ENCODE data around the gene TMEM184B. TPM values are rescaled to one million over a fixed set of nuclear protein-coding genes. Genes with fewer than 3 reads are reported as not detected.

Gene TMEM184B
- total and polyA plus RNA-seq, 7 experiments from 2014 or later, result 9.0 to 41.3 (median 34.8) TPM

DNA sequence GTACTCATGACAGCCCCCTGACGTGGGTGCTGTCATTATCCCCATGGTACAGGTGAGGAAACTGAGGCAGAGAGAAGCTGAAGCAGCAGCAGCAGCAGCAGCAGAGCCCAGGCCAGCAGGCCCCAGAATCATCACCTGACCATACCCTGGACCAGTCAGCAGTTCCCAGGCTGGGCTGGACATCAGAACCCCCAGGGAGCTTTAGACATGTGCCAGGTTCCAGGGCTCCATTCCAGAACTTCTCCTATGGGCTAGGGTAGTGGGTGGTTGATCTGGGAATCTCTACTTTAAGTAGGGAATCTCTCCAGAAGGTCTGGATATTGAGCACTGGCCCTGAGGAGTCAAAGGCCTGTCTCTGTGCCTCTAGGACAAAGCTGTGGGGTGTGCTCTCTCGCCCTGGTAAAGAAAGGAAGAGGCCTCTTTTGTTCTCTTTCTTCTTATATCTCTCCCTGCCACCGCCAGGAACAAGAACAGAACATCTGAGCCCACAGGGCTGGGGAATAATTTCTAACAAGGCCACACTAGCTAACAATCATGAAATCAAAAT lies 44.4 kb downstream of the TMEM184B start:
- Histone ChIP-seq H3K27me3 (ENCODE audit: control insufficient read depth in 2 of 2, insufficient read depth in 2 of 2, low read length in 2 of 2) (no peaks in the 10 kb centered on the region), H3K27ac (ENCODE audit: low read depth, low read length) (no peak overlapping the region), H3K4me3 (ENCODE audit: low read length) (no peak overlapping the region), H3K36me3 (ENCODE audit: control insufficient read depth in 2 of 3, insufficient read depth in 3 of 3, low read length in 3 of 3) (peaks cover 0 to 84% (median 9%) of the 10 kb centered on the region in 3 experiments), H3K4me1 (ENCODE audit: control insufficient read depth in 2 of 2, insufficient read depth in 2 of 2, low read length in 2 of 2) (no peaks in the 10 kb centered on the region), H3K9me3 (ENCODE audit: control insufficient read depth in 2 of 3, low read length in 3 of 3) (no peaks in the 10 kb centered on the region)
- ATAC-seq, result no peak
- Mint-ChIP-seq H3K4me3 (no peak overlapping the region), H3K4me1 (peaks cover 0 to 11% (median 0%) of the 10 kb centered on the region in 7 donors), H3K36me3 (peaks cover 0 to 28% (median 5%) of the 10 kb centered on the region in 5 donors), H3K27ac (peak overlapping the region in 2 of 9 donors; percentile 25 to 60), H3K9me3 (no peaks in the 10 kb centered on the region), H3K27me3 (no peaks in the 10 kb centered on the region)
- ChIA-PET CTCF (no interaction called here), POLR2A (no interaction called here)
- intact Hi-C loops (cut with micrococcal nuclease), result no loop called here
- DNase-seq, result no peak

- no peaks in the 10 kb centered on the region for H3K27me3 ChIP-seq (ENCODE audit: control insufficient read depth in 2 of 2, insufficient read depth in 2 of 2, low read length in 2 of 2)
- no peak overlapping the region for H3K4me3 Mint-ChIP-seq
- no peaks in the 10 kb centered on the region for H3K27me3 Mint-ChIP-seq
- ChIA-PET CTCF (no interaction called here), POLR2A (no interaction called here)
- H3K4me3 ChIP-seq (ENCODE audit: low read length), result no peak overlapping the region
- DNase-seq (no peak), ATAC-seq (no peak)
- no peaks in the 10 kb centered on the region for H3K9me3 ChIP-seq (ENCODE audit: control insufficient read depth in 2 of 3, low read length in 3 of 3)
- no peaks in the 10 kb centered on the region for H3K4me1 ChIP-seq (ENCODE audit: control insufficient read depth in 2 of 2, insufficient read depth in 2 of 2, low read length in 2 of 2)
- H3K27ac Mint-ChIP-seq, result no peak overlapping the region
- no peak overlapping the region for H3K27ac ChIP-seq (ENCODE audit: low read depth, low read length)
- H3K36me3 ChIP-seq (ENCODE audit: control insufficient read depth in 2 of 3, insufficient read depth in 3 of 3, low read length in 3 of 3), result peaks cover 0 to 76% (median 9%) of the 10 kb centered on the region in 3 experiments
- peaks cover 0 to 28% (median 5%) of the 10 kb centered on the region in 5 donors for H3K36me3 Mint-ChIP-seq
- intact Hi-C loops (cut with micrococcal nuclease), result no loop called here
- H3K4me1 Mint-ChIP-seq, result peaks cover 0 to 11% (median 0%) of the 10 kb centered on the region in 7 donors
- no peaks in the 10 kb centered on the region for H3K9me3 Mint-ChIP-seq
These were observed 45.8 kb downstream of the TMEM184B start for GRCh38 chr22:38226853-38227649.

- ATAC-seq, result no peak
These were observed 49.4 kb downstream of the TMEM184B start for GRCh38 chr22:38223289-38223960.

DNA sequence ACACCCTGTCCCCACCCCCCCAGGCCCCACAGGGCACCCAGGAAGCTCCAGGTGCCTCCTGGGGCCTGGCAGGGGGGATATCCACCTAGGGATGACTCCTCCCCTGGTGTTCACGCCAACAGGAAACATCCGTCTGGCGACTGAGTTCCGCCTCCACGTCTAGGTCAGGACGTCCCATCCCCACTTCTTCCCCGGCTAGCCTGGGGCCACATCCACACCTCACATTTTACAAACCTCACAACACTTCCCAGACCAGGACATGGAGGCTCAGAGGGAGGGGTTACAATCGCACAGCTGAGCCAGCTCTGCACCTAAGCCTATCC lies 50.1 kb downstream of the TMEM184B start:
- Mint-ChIP-seq H3K27ac (no peak overlapping the region), H3K27me3 (no peaks in the 10 kb centered on the region), H3K9me3 (no peaks in the 10 kb centered on the region), H3K4me1 (peaks cover 5 to 17% (median 6%) of the 10 kb centered on the region in 7 donors), H3K36me3 (peaks cover 0 to 12% (median 2%) of the 10 kb centered on the region in 5 donors), H3K4me3 (no peak overlapping the region)
- no peak overlapping the region for H3K27ac ChIP-seq (ENCODE audit: low read depth, low read length)
- H3K4me1 ChIP-seq (ENCODE audit: control insufficient read depth in 2 of 2, insufficient read depth in 2 of 2, low read length in 2 of 2), result peaks cover 0 to 5% of the 10 kb centered on the region in 2 donors
- ATAC-seq, result no peak
- intact Hi-C loops (cut with micrococcal nuclease), result no loop called here
- ChIA-PET POLR2A (no interaction called here), CTCF (no interaction called here)
- H3K9me3 ChIP-seq (ENCODE audit: control insufficient read depth in 2 of 3, low read length in 3 of 3), result no peaks in the 10 kb centered on the region
- peaks cover 0 to 64% (median 4%) of the 10 kb centered on the region in 3 experiments for H3K36me3 ChIP-seq (ENCODE audit: control insufficient read depth in 2 of 3, insufficient read depth in 3 of 3, low read length in 3 of 3)
- no peaks in the 10 kb centered on the region for H3K27me3 ChIP-seq (ENCODE audit: control insufficient read depth in 2 of 2, insufficient read depth in 2 of 2, low read length in 2 of 2)
- no peak for DNase-seq
- H3K4me3 ChIP-seq (ENCODE audit: low read length), result no peak overlapping the region

More at GRCh38 chr22:38223289-38223960, 49.4 kb downstream of the TMEM184B start:
- H3K4me3 ChIP-seq (ENCODE audit: low read length), result no peak overlapping the region
- Mint-ChIP-seq H3K4me1 (peaks cover 5 to 10% (median 6%) of the 10 kb centered on the region in 7 donors), H3K27ac (no peak overlapping the region), H3K4me3 (no peak overlapping the region), H3K9me3 (no peaks in the 10 kb centered on the region), H3K36me3 (peaks cover 0 to 12% (median 2%) of the 10 kb centered on the region in 5 donors), H3K27me3 (no peaks in the 10 kb centered on the region)
- POLR2A ChIA-PET, result interaction anchor here (0.9 kb wide), 1 partner anchor 16 kb away, joined by 3 read pairs; no protein-coding TSS in a partner anchor
- intact Hi-C loops (cut with micrococcal nuclease), result no loop called here
- DNase-seq, result no peak
- no peaks in the 10 kb centered on the region for H3K27me3 ChIP-seq (ENCODE audit: control insufficient read depth in 2 of 2, insufficient read depth in 2 of 2, low read length in 2 of 2)
- no peaks in the 10 kb centered on the region for H3K9me3 ChIP-seq (ENCODE audit: control insufficient read depth in 2 of 3, low read length in 3 of 3)
- CTCF ChIA-PET, result no interaction called here
- peaks cover 0 to 5% of the 10 kb centered on the region in 2 donors for H3K4me1 ChIP-seq (ENCODE audit: control insufficient read depth in 2 of 2, insufficient read depth in 2 of 2, low read length in 2 of 2)
- no peak overlapping the region for H3K27ac ChIP-seq (ENCODE audit: low read depth, low read length)
- peaks cover 0 to 71% (median 4%) of the 10 kb centered on the region in 3 experiments for H3K36me3 ChIP-seq (ENCODE audit: control insufficient read depth in 2 of 3, insufficient read depth in 3 of 3, low read length in 3 of 3)

DNA sequence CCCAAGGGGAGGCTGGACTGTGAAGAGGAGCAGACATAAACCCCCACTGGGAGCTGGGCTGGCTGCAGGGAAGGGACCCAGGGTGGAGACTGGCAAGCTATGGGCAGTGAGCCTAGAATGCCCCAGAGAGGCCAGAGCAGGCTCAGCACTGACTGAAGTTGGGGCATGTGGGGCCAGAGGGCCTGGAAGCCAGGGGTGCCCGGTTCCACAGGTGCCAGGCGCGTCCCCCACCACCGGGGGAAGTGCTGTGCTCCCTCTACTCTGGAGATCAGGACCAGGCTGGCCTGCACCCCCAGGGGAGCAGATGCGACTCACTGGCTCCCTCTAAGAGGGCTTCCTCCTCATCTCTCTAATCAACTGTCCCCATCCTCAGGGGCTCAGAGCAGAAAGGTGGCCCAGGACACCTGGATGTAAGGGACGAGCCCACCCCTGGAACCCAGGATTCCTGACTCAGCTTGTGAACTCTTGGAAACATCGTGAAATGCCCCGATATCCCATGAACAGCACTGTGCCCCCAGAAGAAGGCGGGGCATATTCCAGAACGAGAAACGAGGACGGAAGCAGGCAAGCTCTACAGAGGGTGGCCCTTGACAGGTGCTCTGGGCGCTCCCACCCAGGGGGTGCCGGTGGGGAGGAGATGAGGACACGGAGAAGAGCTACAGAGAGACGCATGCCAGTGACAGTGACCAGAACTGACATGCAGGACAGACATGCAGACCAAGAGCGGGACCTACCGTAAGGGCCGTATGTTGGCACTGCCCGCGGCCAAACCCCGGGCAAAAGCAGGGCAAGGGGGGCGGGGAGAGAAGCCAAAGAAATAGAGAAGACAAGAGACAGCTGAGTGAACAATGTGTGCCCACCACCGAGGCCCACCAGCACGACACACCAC lies 50.7 kb downstream of the TMEM184B start:
- no peaks in the 10 kb centered on the region for H3K9me3 Mint-ChIP-seq
- no peak for ATAC-seq
- H3K4me1 ChIP-seq (ENCODE audit: control insufficient read depth in 2 of 2, insufficient read depth in 2 of 2, low read length in 2 of 2), result peaks cover 0 to 5% of the 10 kb centered on the region in 2 donors
- CTCF ChIA-PET, result interaction anchor here (0.7 kb wide), 1 partner anchor 376 kb away, joined by 4 read pairs; no protein-coding TSS in a partner anchor
- peaks cover 0 to 58% (median 4%) of the 10 kb centered on the region in 3 experiments for H3K36me3 ChIP-seq (ENCODE audit: control insufficient read depth in 2 of 3, insufficient read depth in 3 of 3, low read length in 3 of 3)
- no peak overlapping the region for H3K4me3 ChIP-seq (ENCODE audit: low read length)
- H3K27ac Mint-ChIP-seq, result peak overlapping the region in 4 of 9 donors; percentile 25 to 76 (median 46)
- intact Hi-C loops (cut with micrococcal nuclease), result no loop called here
- no peaks in the 10 kb centered on the region for H3K27me3 ChIP-seq (ENCODE audit: control insufficient read depth in 2 of 2, insufficient read depth in 2 of 2, low read length in 2 of 2)
- no peak for DNase-seq
- H3K27me3 Mint-ChIP-seq, result no peaks in the 10 kb centered on the region
- peaks cover 5 to 17% (median 6%) of the 10 kb centered on the region in 7 donors for H3K4me1 Mint-ChIP-seq
- no peak overlapping the region for H3K27ac ChIP-seq (ENCODE audit: low read depth, low read length)
- H3K4me3 Mint-ChIP-seq, result no peak overlapping the region
- H3K9me3 ChIP-seq (ENCODE audit: control insufficient read depth in 2 of 3, low read length in 3 of 3), result no peaks in the 10 kb centered on the region
- POLR2A ChIA-PET, result interaction anchor here (0.6 kb wide), 1 partner anchor 38 kb away, joined by 3 read pairs; no protein-coding TSS in a partner anchor
- peaks cover 0 to 12% (median 2%) of the 10 kb centered on the region in 5 donors for H3K36me3 Mint-ChIP-seq

DNA sequence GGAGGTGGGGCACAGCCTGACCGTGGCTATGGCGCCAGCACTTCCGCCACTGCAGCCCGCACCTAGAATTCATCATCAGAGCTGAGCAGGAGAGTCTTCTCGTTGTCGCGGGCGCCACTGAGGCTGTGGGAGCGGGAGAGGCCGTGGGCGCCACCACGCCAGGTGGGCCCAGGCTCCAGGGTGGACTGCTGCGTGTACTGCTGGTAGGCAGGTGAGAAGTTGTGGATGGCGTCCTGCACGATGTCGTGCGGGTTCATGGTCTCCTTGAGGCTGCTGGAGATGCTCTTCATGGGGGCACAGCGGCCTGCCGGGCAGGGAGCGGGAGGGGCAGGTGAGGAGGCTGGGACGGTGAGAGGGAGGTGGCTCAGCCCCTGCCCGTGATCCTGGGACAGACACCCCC lies 51.4 kb downstream of the TMEM184B start:
- Histone ChIP-seq H3K4me3 (ENCODE audit: low read length) (no peak overlapping the region), H3K27ac (ENCODE audit: low read depth, low read length) (no peak overlapping the region), H3K4me1 (ENCODE audit: control insufficient read depth in 2 of 2, insufficient read depth in 2 of 2, low read length in 2 of 2) (peaks cover 0 to 5% of the 10 kb centered on the region in 2 donors), H3K27me3 (ENCODE audit: control insufficient read depth in 2 of 2, insufficient read depth in 2 of 2, low read length in 2 of 2) (no peaks in the 10 kb centered on the region), H3K36me3 (ENCODE audit: control insufficient read depth in 2 of 3, insufficient read depth in 3 of 3, low read length in 3 of 3) (peaks cover 0 to 51% (median 4%) of the 10 kb centered on the region in 3 experiments), H3K9me3 (ENCODE audit: control insufficient read depth in 2 of 3, low read length in 3 of 3) (no peaks in the 10 kb centered on the region)
- H3K36me3 Mint-ChIP-seq, result peaks cover 0 to 14% (median 2%) of the 10 kb centered on the region in 5 donors
- H3K27me3 Mint-ChIP-seq, result no peaks in the 10 kb centered on the region
- no peak for ATAC-seq
- H3K9me3 Mint-ChIP-seq, result no peaks in the 10 kb centered on the region
- peak overlapping the region in 2 of 9 donors; percentile 25 to 48 for H3K27ac Mint-ChIP-seq
- DNase-seq, result no peak
- intact Hi-C loops (cut with micrococcal nuclease), result no loop called here
- no peak overlapping the region for H3K4me3 Mint-ChIP-seq
- peaks cover 5 to 17% (median 6%) of the 10 kb centered on the region in 7 donors for H3K4me1 Mint-ChIP-seq
- ChIA-PET POLR2A (no interaction called here), CTCF (interaction anchor here (0.7 kb wide), 1 partner anchor 377 kb away, joined by 4 read pairs; no protein-coding TSS in a partner anchor)

Data from naive thymus-derived CD4-positive, alpha-beta T cell (primary cell).